Body of pancreas (tissue), 4 donors: ENCODE measurements around the gene ATE1. TPM values are rescaled to one million over a fixed set of nuclear protein-coding genes. Genes with fewer than 3 reads are reported as not detected.

ENCODE experiments used
- ATAC-seq: fragments of 150-250 bp; one replicate; pipeline ENCODE4 v1.9.1; 2016
- DNase-seq, 4 donors: peaks; one replicate each; pipeline ENCODE4 v3.0.0-alpha.2; 2019
- H3K27ac ChIP-seq, 4 donors: fragments of 200-600 bp; sonication (generic); 1 replicate in 3 of 4; 2 replicates in 1 of 4; pipeline versions ENCODE4 v1.5.1 to v1.6.1; 2016 to 2019; ENCODE audit warnings: mild to moderate bottlenecking in 1 of 4, mixed read lengths in 1 of 4, moderate library complexity in 1 of 4
- H3K27me3 ChIP-seq, 2 donors: fragments of 200-600 bp; sonication (generic); one replicate each; pipeline ENCODE4 v1.6.0; 2016; ENCODE audit warnings: mild to moderate bottlenecking in 1 of 2
- H3K36me3 ChIP-seq, 2 donors: fragments of 200-600 bp; sonication (generic); replicated peaks in 1 of 2; 2 replicates each; pipeline ENCODE4 v1.5.1; 2016; ENCODE audit warnings: low read depth in 2 of 2; ENCODE audit not compliant: insufficient read depth in 1 of 2
- H3K4me1 ChIP-seq: fragments of 200-600 bp; sonication (generic); one replicate; pipeline ENCODE4 v1.6.0; 2016
- H3K4me3 ChIP-seq, 2 donors: fragments of 200-600 bp; sonication (generic); 1 replicate in 1 of 2; 2 replicates in 1 of 2; pipeline ENCODE4 v1.5.1; 2016 to 2019
- H3K9me3 ChIP-seq, 3 donors: fragments of 200-600 bp; sonication (generic); 1 replicate in 2 of 3; 2 replicates in 1 of 3; pipeline ENCODE4 v1.5.1; 2016
- CTCF ChIP-seq, 7 experiments: fragments of 450-650 bp in 4 of 7; fragments of 200-600 bp in 3 of 7; sonication (generic) in 3 of 7; IDR thresholded peaks; one replicate each; pipeline ENCODE4 v1.5.1; 2016 to 2019; ENCODE audit warnings: antibody characterized with exemption in 7 of 7
- POLR2A ChIP-seq, 3 donors: fragments of 450-650 bp; IDR thresholded peaks; one replicate each; pipeline ENCODE4 v1.6.1; 2016; ENCODE audit warnings: antibody characterized with exemption in 3 of 3, mild to moderate bottlenecking in 2 of 3
- WGBS, 2 donors: methylation state at CpG; one replicate each; pipeline ENCODE4 v1.1.5; 2017; 5-methylcytosine and 5-hydroxymethylcytosine counted together
- intact Hi-C: fragments of 100-400 bp; cut with DNase I; formaldehyde crosslinking; loops from one replicate; pipeline ENCODE4 v1.15.1; 2023
- total RNA-seq, 2 donors: library from RNA; depleted of rRNA; stranded (reverse); fragments of >200 nt; gene quantifications; one replicate each; pipeline ENCODE4 v1.1.0, GENCODE V29; 2016

Gene ATE1
- total RNA-seq, 2 donors from 2014 or later: 15.0 to 19.8 TPM

- H3K36me3 ChIP-seq: no peaks in the 10 kb centered on the region
- no peaks in the 10 kb centered on the region for H3K9me3 ChIP-seq
- no peak overlapping the region for H3K27ac ChIP-seq
- no peak overlapping the region for H3K4me3 ChIP-seq
- peaks cover 4% of the 10 kb centered on the region for H3K4me1 ChIP-seq
- no peaks in the 10 kb centered on the region for H3K27me3 ChIP-seq
- intact Hi-C loops: no loop called here
- TF ChIP-seq POLR2A (IDR thresholded peaks at IDR 0.05): no peak
- DNase-seq: no peak
- ATAC-seq: no peak
These were observed 86.0 kb downstream of the ATE1 start for GRCh38 chr10:121841862-121842261.

GRCh38 chr10:121838931-121839330 lies 88.9 kb downstream of the ATE1 start:
- Histone ChIP-seq H3K36me3 (no peaks in the 10 kb centered on the region), H3K9me3 (no peaks in the 10 kb centered on the region), H3K4me1 (peaks cover 4% of the 10 kb centered on the region), H3K27ac (no peak overlapping the region), H3K4me3 (no peak overlapping the region), H3K27me3 (no peaks in the 10 kb centered on the region)
- DNase-seq (no peak), ATAC-seq (no peak)
- WGBS, 2 donors: 84 to 94% methylated on average over 4 of the region's 4 CpGs
- intact Hi-C loops: no loop called here
- TF ChIP-seq POLR2A (IDR thresholded peaks at IDR 0.05) (no peak), CTCF (IDR thresholded peaks at IDR 0.05) (no peak)

- Histone ChIP-seq H3K27ac (peak overlapping the region in 1 of 4 donors; percentile 18), H3K27me3 (no peaks in the 10 kb centered on the region), H3K9me3 (no peaks in the 10 kb centered on the region), H3K36me3 (no peaks in the 10 kb centered on the region), H3K4me1 (peaks cover 4% of the 10 kb centered on the region), H3K4me3 (no peak overlapping the region)
- intact Hi-C loops: no loop called here
- DNase-seq: peak in 2 of 4 donors; percentile 67 to 76
- TF ChIP-seq CTCF (IDR thresholded peaks at IDR 0.05) (no peak), POLR2A (IDR thresholded peaks at IDR 0.05) (no peak)
- WGBS, 2 donors: 40 to 48% methylated on average over 3 of the region's 4 CpGs
- no peak for ATAC-seq
These were observed 89.7 kb downstream of the ATE1 start for GRCh38 chr10:121838149-121838548.

- no peak for TF ChIP-seq POLR2A (IDR thresholded peaks at IDR 0.05)
- TF ChIP-seq CTCF (IDR thresholded peaks at IDR 0.05): no peak
- intact Hi-C loops: no loop called here
- DNase-seq (no peak), ATAC-seq (no peak)
- Histone ChIP-seq H3K4me1 (peaks cover 4% of the 10 kb centered on the region), H3K4me3 (no peak overlapping the region), H3K36me3 (no peaks in the 10 kb centered on the region), H3K9me3 (no peaks in the 10 kb centered on the region), H3K27ac (no peak overlapping the region), H3K27me3 (no peaks in the 10 kb centered on the region)
- 95 to 97% methylated on average over 6 of the region's 6 CpGs for WGBS, 2 donors
These were observed 91.7 kb downstream of the ATE1 start for GRCh38 chr10:121836171-121836570.

GRCh38 chr10:121835376-121835775 lies 92.5 kb downstream of the ATE1 start:
- no peak for TF ChIP-seq POLR2A (IDR thresholded peaks at IDR 0.05)
- TF ChIP-seq CTCF (IDR thresholded peaks at IDR 0.05): no peak
- intact Hi-C loops: no loop called here
- no peaks in the 10 kb centered on the region for H3K27me3 ChIP-seq
- no peaks in the 10 kb centered on the region for H3K9me3 ChIP-seq
- ATAC-seq (no peak), DNase-seq (no peak)
- no peak overlapping the region for H3K27ac ChIP-seq
- H3K4me1 ChIP-seq: peaks cover 4% of the 10 kb centered on the region
- no peak overlapping the region for H3K4me3 ChIP-seq
- no peaks in the 10 kb centered on the region for H3K36me3 ChIP-seq
- WGBS, 2 donors: 30 to 54% methylated on average over 2 of the region's 2 CpGs
